HTERT RPE-1 (cell line): ENCODE results near the gene MED9.
"Not testable (repeated sequence)": the region's sequence is repeated elsewhere in the genome, so short reads cannot be mapped to it uniquely, and the experiment has no call there.

Experiments used
- in situ Hi-C: fragments of 300-500 bp; cut with MboI; formaldehyde crosslinking; loops from 4 replicates; pipeline ENCODE4 v1.14.3; 2020; ENCODE audit warnings: low sequenced_read_pairs

MED9 gene

DNA sequence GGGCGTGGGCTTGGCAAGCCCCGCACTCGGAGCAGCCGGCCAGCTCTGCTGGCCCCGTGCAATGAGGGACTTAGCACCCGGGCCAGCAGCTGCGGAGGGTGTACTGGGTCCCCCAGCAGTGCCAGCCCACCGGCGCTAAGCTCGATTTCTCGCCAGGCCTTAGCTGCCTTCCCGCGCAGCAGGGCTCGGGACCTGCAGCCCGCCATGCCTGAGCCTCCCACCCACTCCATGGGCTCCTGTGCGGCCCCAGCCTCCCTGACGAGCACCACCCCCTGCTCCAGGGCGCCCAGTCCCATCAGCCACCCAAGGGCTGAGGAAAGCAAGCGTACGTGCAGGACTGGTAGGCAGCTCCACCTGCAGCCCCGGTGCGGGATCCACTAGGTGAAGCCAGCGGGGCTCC is 9.6 kb downstream of the MED9 start:
- in situ Hi-C loops = not testable (repeated sequence)

DNA sequence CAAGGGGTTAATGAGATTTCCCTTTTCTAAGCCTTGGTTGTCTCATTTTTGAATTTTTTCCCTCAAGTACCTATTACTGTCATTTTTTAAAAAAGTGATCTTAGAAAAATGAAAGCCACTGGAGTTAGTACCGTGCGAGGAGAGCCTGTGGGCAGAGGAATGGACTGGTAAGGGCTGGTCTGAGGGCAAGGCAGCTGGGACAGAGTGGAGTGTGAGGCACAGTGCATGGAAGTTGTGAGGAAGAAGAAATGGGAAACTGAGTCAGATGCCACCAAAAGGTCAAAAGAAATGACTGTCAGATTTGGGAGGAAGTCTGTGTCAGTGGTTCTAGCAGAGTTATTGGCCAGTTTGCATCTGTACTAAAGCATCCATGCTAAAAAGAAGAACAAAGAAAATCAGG is 11.2 kb downstream of the MED9 start:
- in situ Hi-C loops = no loop called here

DNA sequence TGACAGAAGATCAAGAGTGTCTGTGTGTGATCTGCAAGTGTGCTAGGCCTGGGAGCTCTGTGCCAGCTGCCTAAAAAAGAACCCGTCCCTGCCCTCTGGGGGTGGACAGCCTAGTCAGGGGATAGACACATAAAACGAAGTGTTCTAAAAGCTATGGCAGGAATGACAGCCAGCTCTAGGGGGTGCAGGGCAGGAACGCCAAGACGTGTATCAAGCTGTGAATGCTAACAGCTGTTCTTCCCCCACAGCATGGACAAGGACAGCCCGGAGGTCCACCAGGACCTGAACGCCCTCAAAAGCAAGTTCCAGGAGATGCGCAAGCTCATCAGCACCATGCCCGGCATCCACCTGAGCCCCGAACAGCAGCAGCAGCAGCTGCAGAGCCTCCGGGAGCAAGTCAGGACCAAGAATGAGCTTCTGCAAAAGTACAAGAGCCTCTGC is 14.3 kb downstream of the MED9 start:
- in situ Hi-C loops = no loop called here

DNA sequence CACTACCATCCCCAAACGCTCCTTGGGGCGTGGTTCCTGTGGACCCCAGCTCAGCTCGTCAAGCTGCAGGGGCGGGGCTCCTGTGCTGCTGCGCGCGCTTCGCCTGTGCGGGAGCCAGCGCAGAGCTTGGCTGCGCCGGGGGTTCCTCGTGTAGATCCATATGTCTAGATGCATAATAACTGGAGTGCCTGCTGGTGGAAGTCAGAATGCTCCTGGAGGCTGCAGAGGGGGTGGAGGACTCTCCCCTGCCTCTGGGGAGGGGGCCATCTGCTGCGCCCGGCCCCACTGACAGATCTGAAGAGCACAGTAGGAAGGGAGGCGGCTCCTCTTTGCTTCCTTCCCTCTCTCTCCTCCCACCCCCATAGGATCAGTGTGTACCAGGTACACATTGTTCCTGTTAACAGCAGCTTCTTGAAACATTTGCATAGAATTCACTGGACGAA is 14.8 kb downstream of the MED9 start:
- in situ Hi-C loops = no loop called here

DNA sequence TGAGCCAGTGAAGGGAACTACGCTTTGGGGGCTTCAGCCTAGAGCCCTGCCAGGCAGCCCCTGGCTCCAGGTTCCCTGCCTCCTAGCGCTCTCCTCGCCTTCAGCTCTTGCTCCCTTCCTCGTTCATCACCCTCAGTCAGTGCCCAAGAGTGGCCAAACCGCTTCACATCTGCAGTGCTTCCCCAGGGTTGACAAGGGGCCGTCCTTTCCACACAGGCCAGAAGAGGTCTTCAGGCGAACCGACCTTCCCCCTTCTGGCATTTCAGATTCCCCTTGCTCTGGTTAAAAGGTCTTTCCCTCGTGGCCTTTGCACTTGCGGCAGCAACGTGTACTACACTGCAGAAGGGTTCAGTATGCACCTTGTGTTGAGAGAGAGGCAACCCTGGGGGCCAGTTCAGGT is 15.3 kb downstream of the MED9 start:
- in situ Hi-C loops = no loop called here

DNA sequence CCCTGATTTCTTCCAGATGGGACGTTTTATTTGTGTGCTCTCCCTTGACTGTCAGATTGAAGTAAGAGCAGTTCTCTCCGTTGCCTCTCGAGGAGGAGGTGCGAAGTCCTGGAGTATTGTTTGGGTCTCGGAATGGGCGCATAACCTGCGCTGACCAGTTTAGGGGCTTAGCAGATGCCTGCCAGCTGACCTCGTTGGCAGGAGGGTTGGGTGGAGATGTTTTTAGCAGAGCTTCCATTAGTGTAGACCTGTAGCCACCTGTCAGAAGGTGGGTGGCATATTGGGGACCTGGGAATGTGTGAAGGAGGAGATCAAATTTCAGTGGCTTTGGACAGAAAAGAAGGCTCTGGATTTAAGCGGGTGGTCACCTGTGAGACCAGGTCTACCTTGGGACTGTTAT is 15.8 kb downstream of the MED9 start:
- in situ Hi-C loops = no loop called here

DNA sequence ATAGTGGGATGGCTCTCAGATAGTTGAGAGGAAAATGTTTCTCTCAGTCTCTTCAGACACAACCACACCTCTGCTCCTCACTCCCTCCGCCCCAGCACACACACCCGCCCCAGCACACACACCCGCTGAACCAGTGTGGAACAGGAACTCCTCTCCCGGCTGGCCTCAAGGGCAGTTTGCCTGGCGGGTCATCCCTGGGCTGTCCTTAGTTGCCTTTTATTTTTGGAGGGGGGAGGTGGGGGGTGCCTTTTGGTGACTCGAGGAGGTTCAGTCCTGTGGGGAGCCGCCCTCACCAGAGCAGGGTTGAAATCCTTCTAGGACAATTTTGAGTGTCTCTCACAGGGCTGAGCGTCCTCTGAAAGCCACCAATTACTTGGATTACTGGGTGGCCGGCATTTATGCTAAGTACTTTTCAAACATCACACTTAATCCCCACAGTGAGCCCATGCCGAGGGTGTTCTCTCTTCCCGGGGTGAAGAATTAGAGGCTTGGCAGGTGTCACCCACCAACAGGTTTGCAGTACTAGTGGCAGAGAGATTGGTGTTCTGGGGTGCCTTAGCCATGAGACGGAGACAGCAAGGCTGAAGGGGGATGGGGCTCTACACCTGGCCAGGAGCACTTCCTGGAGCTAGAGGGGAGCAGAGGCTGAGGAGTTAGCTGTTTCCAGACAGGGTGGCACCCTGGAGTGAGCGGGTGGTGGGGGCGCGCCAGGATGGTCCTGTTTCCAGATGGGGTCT is 16.6 kb downstream of the MED9 start:
- in situ Hi-C loops = no loop called here

DNA sequence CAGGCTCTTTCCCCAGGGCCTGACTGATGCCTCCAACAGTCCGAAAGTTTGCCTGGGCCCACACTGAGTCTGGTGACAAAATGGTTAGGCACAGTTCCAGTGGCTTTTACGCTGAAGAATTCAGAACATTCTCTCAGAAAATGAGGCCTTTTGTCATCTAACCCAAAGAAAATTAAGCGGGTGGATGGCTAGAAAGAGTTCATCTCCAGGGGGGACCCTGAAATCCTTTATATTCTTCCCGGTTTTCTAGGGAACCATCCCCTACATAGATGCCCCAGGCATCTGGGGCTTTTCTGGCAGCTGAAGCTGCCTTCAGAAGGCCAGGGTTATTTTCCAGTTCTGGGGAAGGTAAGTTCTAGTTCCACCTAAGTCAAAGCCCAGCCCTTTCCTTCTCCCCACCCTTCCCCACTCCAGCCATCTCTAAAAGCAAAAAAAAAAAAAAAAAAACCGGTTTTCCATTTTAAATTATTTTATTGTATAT is 17.2 kb downstream of the MED9 start:
- in situ Hi-C loops = no loop called here

DNA sequence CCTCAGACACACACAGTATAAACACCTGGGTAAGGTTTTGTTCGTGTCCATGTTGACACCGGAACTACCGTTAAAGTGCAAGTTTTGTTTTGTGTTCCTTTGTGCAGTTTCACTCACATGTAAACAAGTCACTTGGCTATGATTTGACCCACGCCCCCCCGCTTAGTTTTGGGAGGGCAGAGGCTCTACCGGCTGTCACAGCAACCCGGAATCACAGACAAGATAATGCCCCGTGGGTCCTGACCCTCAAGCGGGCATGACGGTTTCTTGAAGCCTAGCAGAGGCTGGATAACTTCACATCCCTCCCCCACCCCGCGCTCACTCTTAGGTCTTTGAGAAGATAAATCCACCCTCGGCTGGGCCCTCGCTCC is 17.7 kb downstream of the MED9 start:
- in situ Hi-C loops = no loop called here

DNA sequence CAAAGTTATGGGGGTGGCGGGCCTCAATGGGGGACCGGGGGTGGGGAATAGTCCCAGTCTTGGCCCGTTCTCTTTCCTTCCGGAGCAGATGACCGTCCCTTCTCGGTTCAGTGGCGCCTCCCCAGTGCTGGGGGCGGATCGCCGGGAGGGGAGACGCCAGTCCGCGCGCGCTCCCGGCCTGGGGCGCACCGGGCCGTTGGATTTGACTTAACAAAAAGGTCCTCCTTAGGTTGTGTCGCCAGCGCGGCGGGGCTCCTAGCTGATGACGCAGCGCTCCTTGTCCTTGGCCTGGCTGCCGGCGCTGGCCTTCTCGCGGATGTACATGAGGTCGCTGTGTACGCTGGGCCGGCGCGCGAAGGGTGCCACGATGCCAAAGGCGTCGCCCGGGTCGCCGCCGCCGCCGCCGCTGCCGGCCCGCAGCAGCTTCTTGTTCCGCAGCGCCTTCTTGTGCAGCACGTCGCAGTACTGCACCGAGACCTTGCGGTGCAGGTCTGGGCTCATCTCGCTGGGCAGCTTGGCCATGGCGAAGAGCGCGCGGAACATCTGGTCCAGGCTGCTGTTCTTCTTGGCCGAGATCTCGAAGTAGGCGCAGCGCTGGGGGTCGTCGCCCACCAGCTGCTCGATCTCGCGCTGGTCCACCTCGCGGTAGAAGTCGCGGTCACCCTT is 18.2 kb downstream of the MED9 start:
- in situ Hi-C loops = no loop called here

DNA sequence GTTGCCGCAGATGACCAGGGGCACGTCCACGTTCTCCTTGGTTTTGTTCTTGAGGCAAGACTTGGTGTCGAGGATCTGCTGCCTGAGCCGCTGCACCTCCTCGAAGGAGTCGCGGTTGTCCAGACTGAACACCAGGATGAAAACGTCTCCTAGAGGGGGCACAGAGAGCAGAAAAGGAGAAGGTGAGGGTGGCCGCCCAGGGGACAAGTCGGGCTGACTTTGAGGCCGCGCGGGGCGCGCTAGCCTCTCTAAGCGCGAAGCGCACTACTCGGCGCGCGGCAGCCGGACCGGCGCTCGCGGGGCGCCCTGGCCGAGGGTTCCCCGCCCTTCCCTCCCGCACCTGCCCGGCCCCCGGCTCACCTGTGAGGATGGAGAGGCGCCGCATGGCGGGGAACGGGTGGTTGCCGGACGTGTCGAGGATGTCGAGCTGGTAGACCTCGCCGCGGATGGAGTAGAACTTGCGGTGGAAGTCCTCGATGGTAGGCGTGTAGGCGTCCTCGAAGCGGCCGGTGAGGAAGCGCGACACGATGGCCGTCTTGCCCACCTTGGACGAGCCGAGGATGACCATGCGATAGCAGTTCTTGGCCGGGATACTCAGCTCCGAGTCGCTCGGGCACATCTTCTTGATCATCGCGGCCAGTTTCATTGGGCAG is 18.9 kb downstream of the MED9 start:
- in situ Hi-C loops = no loop called here

DNA sequence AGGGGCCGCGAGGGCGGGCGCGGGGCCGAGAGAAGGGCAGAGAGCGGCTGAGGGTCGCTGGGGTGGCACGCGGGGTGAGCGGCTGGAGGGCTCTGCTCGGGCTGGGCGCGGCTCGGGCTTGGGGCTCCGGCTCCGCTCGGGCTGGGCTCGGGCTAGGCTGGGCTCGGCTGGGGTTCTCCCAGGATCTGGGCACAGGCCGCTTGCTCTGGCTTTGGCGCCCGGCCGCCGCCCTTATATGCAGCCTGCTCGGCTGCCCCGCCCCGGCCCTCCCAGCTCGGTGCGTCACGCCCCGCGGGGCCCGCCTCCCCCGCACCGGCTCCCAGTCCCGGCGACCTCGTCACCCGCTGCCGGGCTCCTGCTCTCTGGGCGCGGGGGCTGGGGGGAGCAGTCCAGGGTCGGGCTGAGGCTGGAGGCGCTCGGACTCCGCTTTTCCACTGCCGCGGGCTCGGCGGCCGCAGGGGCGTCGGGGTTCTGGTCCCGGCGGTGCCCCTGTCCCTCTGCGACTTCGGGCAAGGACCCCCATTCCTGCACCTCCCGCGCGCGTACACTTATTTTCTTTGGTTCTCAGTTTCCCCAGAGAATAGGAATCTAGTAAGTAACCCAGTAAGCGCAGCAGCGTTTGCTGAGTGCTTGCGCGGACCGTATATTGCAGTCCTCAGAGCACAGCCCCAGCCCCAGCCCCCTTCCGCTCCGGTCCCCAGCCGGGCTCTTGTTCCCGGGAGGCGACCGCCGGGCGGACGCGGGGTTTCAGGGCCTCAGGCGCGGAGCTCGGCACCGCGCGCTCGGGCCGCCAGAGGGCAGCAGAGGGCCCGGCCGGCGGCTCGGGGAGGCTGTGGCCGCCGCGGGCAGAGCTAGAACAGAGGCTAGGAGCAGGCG is 19.6 kb downstream of the MED9 start, which contains the start of gene RASD1:
Gene RASD1, minus strand, starts transcription at position 207 of the 876 bp plus-strand sequence. CDS start 214 bp downstream, outside the sequence.
- in situ Hi-C loops = no loop called here

DNA sequence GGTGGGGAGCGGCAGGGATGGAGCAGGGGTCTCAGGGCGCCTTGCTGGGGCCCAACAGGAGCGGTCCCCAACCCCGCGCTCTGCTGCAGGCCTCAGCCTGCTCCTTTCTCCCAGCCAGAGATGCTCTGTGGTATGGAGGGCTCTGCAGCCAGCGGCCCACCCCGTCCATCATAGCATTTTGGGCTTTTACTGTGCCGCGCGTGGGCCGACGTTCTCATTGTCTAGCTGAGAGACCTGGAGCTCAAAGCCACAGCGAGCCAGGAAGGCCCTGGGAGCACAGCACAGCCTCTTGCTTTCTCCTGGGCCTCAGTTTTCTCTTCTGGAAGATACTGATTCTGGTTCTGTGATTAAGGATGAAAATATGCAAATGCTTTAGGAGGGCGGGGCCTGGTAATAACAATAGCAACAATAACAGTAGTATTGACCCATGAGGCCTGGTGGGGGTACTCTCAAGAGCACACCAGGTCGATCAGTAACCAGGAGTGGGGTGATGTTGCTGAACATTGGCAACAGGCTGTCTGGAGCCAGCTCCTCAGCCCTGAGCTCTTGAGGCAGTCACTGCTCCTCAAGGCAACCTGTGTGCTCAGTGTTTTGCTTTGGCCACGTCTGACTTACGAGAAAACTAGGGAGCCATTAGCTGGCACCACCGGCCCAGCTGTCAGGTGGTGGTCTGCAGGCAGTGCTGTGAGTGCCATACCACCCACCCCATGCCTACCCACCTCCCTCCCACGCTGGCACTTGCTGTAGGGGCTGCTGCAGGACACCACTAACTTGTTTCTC is 20.5 kb downstream of the MED9 start:
- in situ Hi-C loops = no loop called here

DNA sequence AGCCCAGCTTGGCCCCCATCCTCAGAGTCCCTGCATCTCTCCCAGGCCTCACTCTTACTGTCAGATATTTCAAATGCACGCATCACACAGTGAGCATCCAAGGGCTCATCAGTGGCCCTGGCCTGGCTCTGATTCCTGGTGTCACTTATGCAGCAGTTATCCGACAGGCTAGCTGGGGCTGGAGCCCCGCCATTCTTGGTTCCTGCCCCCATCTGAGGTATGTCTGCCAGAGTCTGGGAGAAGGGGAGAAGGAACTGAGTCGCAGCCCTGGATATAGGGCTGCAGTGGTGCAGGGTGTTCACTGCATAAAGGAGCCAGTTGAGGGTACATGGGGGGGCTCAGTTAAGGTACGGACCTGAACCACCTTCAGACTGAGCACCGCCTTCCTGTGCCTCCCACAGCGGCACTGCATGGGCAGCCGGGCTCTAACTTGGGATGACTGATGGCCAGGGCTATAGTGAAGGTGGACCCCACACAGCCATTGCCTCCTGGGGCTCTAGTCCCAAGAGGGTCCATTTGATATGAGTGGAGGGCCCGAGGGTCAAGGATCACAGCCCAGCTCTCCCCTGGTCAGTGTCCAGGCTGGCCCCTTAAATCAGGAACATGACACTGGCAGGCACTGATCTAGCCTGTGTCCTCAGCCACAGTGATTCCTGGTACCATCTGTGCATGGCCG is 21.2 kb downstream of the MED9 start:
- in situ Hi-C loops = no loop called here

DNA sequence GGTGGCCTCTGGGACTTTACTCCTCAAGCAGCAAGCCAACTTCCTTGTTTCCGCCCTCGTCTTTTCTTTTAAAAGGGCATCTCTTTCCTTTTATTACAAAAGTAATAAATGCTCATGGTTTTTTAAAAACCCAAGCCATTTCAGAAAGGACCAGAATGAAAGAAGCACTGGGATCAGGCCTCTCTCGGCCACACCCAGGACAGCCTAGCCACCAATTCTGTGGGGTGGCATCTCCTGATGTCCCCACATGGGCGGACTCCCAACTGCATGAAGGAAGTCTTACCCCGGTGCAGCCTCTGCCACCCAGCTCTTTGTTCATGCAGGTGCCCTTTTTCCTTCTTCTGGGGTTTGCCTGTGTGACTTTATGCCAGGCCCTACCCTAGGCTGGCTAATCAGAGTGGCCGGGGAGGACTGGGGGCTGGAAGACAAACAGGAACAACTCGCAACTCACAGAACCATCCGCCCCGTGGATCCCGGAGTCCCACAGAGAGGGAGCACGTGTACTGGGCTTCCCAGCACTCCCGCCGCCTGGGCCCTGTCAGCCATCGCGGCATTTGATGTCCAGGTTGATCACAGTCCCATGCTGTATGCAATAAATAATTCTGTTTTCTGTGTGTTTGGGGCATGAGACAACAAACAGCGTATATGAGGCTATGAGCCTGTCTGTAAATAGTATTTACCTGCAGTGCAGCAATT is 22.0 kb downstream of the MED9 start:
- in situ Hi-C loops = no loop called here

DNA sequence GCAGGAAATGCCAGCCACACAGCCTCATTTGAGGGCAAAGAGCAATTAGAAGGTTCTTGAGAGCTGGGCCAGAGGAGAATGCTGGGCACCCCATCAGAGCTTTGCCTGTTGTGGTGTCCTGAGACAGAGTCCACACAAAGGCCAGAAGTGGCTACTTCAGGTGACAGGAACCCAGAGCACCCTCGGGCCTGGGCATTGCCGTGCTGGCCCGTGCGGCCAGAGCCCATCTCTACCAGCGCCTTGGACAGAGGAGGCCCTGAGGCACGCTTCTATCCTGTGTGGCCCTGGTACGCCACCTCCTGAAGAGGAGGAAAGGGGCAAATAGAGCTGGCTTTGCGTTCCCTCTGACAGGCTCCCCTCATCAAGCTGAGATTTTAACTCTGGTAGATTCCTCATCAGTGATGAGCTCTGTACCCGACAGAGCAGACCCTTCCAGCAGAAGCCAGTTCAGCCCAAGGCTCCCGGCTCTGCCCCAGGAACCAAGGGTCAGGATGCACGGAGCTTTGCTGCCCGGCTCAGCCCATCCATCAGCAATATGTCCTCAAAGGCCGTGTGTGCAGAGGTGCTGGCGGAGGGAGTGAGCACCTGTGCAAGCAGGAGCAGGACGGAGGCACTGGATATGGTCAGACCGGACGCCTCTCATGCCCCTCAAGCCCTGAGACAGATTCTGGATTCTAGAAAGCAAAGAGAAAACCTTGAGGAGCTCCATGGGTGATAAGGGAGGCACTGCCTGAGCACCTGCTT is 22.8 kb downstream of the MED9 start:
- in situ Hi-C loops = no loop called here

DNA sequence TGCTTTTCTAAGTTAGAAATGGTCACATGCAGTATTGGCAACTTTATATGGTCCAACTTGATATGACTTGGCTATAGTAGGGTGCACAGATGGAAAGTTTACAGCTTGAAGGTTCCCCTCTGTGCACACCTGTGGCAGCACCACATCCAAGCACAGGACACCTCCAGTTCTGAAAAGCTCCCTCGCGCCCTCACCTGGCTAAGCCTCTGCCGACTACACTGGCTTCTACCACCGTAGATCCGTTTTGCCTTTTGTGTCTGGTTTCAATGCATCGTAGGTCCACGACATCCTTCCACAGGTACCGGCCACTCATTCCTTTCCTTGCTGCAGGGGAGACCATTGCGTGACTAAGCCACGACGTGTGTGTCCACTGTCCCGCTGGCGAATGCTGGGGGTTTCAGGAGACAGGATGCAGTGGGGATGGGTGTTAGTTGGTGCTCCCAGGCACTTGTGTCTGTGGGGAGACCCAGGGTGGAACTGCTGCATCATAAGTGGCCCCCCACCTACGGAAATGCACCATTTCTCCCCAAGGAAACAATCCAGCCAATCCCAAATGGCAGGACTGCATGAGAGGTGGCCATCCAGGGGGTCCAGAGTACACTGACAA is 24.3 kb downstream of the MED9 start:
- in situ Hi-C loops = no loop called here
